ENCODE measurements around the gene RHAG.

The RHAG gene

GRCh38 chr6:49565855-49566254 lies 70.8 kb downstream of the RHAG start:
- Histone ChIP-seq H3K4me3 (replicated peaks; ENCODE audit: low read depth, low read length) (no peak overlapping the region), H3K36me3 (ENCODE audit: control insufficient read depth, insufficient read depth, low read length) (no peaks in the 10 kb centered on the region), H3K27me3 (replicated peaks; ENCODE audit: control insufficient read depth, insufficient read depth, low read length) (no peaks in the 10 kb centered on the region)
- no peak for DNase-seq (ENCODE audit: extremely low read depth, insufficient read length)
- TF ChIP-seq CTCF (IDR thresholded peaks at IDR 0.05; ENCODE audit: insufficient read depth, low read length, poor library complexity, severe bottlenecking) = no peak

- no peak overlapping the region for H3K4me3 ChIP-seq (replicated peaks; ENCODE audit: low read depth, low read length)
- TF ChIP-seq CTCF (IDR thresholded peaks at IDR 0.05; ENCODE audit: insufficient read depth, low read length, poor library complexity, severe bottlenecking) = no peak
- DNase-seq (ENCODE audit: extremely low read depth, insufficient read length) = no peak
- H3K36me3 ChIP-seq (ENCODE audit: control insufficient read depth, insufficient read depth, low read length) = no peaks in the 10 kb centered on the region
- H3K27me3 ChIP-seq (replicated peaks; ENCODE audit: control insufficient read depth, insufficient read depth, low read length) = no peaks in the 10 kb centered on the region
Measured at GRCh38 chr6:49565261-49565660, 71.4 kb downstream of the RHAG start.

- H3K36me3 ChIP-seq (ENCODE audit: control insufficient read depth, insufficient read depth, low read length) = no peaks in the 10 kb centered on the region
- H3K27me3 ChIP-seq (replicated peaks; ENCODE audit: control insufficient read depth, insufficient read depth, low read length) = no peaks in the 10 kb centered on the region
- TF ChIP-seq CTCF (IDR thresholded peaks at IDR 0.05; ENCODE audit: insufficient read depth, low read length, poor library complexity, severe bottlenecking) = no peak
Measured at GRCh38 chr6:49564552-49564951, 72.1 kb downstream of the RHAG start.

GRCh38 chr6:49563006-49563886 lies 73.4 kb downstream of the RHAG start:
- TF ChIP-seq CTCF (IDR thresholded peaks at IDR 0.05; ENCODE audit: insufficient read depth, low read length, poor library complexity, severe bottlenecking) = no peak
- DNase-seq (ENCODE audit: extremely low read depth, insufficient read length) = no peak
- no peaks in the 10 kb centered on the region for H3K36me3 ChIP-seq (ENCODE audit: control insufficient read depth, insufficient read depth, low read length)
- H3K4me3 ChIP-seq (replicated peaks; ENCODE audit: low read depth, low read length) = no peak overlapping the region
- no peaks in the 10 kb centered on the region for H3K27me3 ChIP-seq (replicated peaks; ENCODE audit: control insufficient read depth, insufficient read depth, low read length)

More at GRCh38 chr6:49564552-49564951, 72.1 kb downstream of the RHAG start:
- DNase-seq (ENCODE audit: extremely low read depth, insufficient read length) = no peak
- H3K4me3 ChIP-seq (replicated peaks; ENCODE audit: low read depth, low read length) = no peak overlapping the region

GRCh38 chr6:49558238-49558637 lies 78.4 kb downstream of the RHAG start:
- H3K27me3 ChIP-seq (replicated peaks; ENCODE audit: control insufficient read depth, insufficient read depth, low read length) = no peaks in the 10 kb centered on the region
- TF ChIP-seq CTCF (IDR thresholded peaks at IDR 0.05; ENCODE audit: insufficient read depth, low read length, poor library complexity, severe bottlenecking) = no peak
- no peak for DNase-seq (ENCODE audit: extremely low read depth, insufficient read length)

More at GRCh38 chr6:49558238-49558637, 78.4 kb downstream of the RHAG start:
- no peak overlapping the region for H3K4me3 ChIP-seq (replicated peaks; ENCODE audit: low read depth, low read length)
- H3K36me3 ChIP-seq (ENCODE audit: control insufficient read depth, insufficient read depth, low read length) = no peaks in the 10 kb centered on the region
